ENCODE results near the gene LRRC53. TPM values are rescaled to one million over a fixed set of nuclear protein-coding genes. Genes with fewer than 3 reads are reported as not detected.

Gene LRRC53
- total RNA-seq, 6 experiments from 2014 or later, result not detected

DNA sequence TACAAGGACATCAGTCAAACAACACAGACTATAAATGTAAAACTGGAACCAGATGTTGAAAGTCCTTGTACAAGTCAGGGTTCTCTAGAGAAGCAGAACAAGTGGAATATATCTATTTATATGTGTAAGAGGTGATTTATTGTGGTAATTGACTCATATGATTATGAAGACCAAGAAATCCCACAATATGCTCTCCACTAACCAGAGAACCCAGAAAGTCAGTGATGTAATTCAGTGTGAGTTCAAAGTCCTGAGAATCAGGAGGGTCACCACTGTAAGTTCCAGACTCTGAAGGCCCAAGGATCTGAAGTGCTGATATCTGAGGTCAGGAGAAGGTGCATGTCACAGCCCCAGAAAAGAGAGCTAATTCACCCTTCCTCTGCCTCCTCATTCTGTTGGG lies 57.0 kb downstream of the LRRC53 start:
- H3K4me3 Mint-ChIP-seq, result no peak overlapping the region
- no peaks in the 10 kb centered on the region for H3K36me3 Mint-ChIP-seq (ENCODE audit: low read depth)
- peaks cover 21% of the 10 kb centered on the region for H3K9me3 Mint-ChIP-seq
- DNase-seq, result no peak
- H3K4me1 Mint-ChIP-seq (ENCODE audit: low read depth), result no peaks in the 10 kb centered on the region
- H3K27ac Mint-ChIP-seq, result no peak overlapping the region
- TF ChIP-seq, protein P1, sequence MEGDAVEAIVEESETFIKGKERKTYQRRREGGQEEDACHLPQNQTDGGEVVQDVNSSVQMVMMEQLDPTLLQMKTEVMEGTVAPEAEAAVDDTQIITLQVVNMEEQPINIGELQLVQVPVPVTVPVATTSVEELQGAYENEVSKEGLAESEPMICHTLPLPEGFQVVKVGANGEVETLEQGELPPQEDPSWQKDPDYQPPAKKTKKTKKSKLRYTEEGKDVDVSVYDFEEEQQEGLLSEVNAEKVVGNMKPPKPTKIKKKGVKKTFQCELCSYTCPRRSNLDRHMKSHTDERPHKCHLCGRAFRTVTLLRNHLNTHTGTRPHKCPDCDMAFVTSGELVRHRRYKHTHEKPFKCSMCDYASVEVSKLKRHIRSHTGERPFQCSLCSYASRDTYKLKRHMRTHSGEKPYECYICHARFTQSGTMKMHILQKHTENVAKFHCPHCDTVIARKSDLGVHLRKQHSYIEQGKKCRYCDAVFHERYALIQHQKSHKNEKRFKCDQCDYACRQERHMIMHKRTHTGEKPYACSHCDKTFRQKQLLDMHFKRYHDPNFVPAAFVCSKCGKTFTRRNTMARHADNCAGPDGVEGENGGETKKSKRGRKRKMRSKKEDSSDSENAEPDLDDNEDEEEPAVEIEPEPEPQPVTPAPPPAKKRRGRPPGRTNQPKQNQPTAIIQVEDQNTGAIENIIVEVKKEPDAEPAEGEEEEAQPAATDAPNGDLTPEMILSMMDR (IDR thresholded peaks at IDR 0.05), result no peak
- H3K27me3 Mint-ChIP-seq (ENCODE audit: insufficient read depth), result peaks cover 3% of the 10 kb centered on the region

DNA sequence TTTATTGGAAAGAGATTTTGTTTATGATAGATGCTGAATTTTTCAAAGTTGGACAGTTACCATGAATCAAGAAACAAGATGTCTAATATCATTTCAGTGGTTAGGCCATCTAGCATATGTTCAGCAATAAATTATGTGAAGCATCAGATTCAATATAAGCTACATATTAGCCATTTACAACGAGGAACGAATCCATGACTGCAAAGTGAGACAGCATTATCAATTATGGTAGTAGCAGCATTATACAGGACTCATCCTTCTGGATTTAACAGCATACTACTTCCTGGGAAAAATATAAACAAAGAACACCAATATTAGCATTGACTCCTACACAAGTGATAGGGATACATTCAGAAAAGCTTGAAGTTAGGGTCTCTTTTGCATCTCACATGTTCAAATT lies 59.1 kb downstream of the LRRC53 start:
- Mint-ChIP-seq H3K27me3 (ENCODE audit: insufficient read depth) (peaks cover 3% of the 10 kb centered on the region), H3K9me3 (peaks cover 25% of the 10 kb centered on the region)

DNA sequence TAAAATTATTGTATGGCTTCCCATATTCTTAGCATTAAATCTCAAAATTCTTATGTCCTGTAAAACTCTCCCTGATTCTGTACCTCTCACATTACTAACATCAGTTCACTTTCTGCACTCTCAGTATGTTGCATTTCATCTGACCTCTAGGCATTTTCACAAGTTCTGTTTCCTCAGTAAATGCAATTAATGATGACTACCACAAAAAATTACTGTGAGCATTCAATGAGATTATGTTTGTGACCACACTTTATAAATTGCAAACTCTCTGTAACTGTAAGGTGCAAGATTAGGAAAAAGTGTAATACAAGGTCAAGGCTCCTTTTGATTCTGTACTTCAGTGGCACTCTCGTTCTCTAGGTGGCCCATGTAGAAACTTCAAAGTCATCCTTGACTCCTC lies 60.4 kb downstream of the LRRC53 start:
- Mint-ChIP-seq H3K36me3 (ENCODE audit: low read depth) (no peaks in the 10 kb centered on the region), H3K9me3 (peaks cover 25% of the 10 kb centered on the region), H3K4me3 (no peak overlapping the region), H3K27ac (no peak overlapping the region), H3K4me1 (ENCODE audit: low read depth) (no peaks in the 10 kb centered on the region), H3K27me3 (ENCODE audit: insufficient read depth) (peaks cover 3% of the 10 kb centered on the region)
- DNase-seq, result no peak
- TF ChIP-seq, protein P1 (IDR thresholded peaks at IDR 0.05), result no peak

More for the DNA sequence above, 59.1 kb downstream of the LRRC53 start:
- Mint-ChIP-seq H3K27ac (no peak overlapping the region), H3K36me3 (ENCODE audit: low read depth) (no peaks in the 10 kb centered on the region), H3K4me3 (no peak overlapping the region), H3K4me1 (ENCODE audit: low read depth) (no peaks in the 10 kb centered on the region)
- DNase-seq, result no peak
- TF ChIP-seq, protein P1 (IDR thresholded peaks at IDR 0.05), result no peak

DNA sequence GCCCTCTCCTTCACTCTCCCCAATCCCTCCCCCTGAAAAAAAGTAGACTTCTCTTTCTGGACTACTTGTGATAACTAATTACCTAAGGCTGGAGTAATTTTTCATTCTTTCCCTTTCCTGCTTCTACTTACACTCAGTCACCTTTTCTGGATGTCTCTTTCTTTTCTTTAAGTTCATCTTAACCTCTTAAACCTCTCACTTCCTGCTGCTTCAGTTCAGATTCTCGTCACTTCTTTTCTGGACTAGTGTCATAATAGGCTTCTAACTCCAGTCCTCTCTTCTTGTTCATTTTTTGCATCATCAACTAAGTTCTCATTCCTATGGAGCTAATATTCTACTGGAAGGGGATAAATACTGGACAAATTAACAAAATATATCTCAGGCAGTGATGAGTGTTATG lies 75.4 kb downstream of the LRRC53 start:
- Mint-ChIP-seq H3K4me1 (ENCODE audit: low read depth) (no peaks in the 10 kb centered on the region), H3K9me3 (peaks cover 44% of the 10 kb centered on the region), H3K27me3 (ENCODE audit: insufficient read depth) (no peaks in the 10 kb centered on the region), H3K27ac (no peak overlapping the region), H3K4me3 (no peak overlapping the region), H3K36me3 (ENCODE audit: low read depth) (no peaks in the 10 kb centered on the region; the same call in 1 of the 2 replicates)
- no peak for DNase-seq
- TF ChIP-seq, protein P1 (IDR thresholded peaks at IDR 0.05), result no peak

DNA sequence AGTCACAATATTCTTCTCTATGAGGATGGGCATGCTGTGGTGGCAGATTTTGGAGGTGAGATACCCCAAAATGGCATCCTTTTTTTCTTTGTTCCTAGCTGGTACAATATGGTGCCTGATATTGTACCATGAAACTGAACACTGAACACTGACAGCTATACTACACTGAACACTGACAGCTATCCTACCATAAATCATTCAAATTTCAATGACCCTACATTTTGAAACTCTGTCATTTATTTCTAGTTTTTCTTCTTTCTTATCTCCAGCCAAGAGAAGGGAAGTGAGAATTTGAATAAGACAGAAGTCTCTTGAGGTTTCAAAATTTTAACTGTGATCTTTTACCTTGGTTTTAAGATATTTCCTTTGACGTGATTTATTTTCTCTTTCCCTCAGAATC lies 76.3 kb downstream of the LRRC53 start:
- H3K27me3 Mint-ChIP-seq (ENCODE audit: insufficient read depth), result no peaks in the 10 kb centered on the region
- no peak overlapping the region for H3K4me3 Mint-ChIP-seq
- TF ChIP-seq, protein P1 (IDR thresholded peaks at IDR 0.05), result no peak
- no peaks in the 10 kb centered on the region; the same call in 1 of the 2 replicates for H3K36me3 Mint-ChIP-seq (ENCODE audit: low read depth)
- H3K9me3 Mint-ChIP-seq, result peaks cover 38% of the 10 kb centered on the region
- H3K27ac Mint-ChIP-seq, result no peak overlapping the region
- H3K4me1 Mint-ChIP-seq (ENCODE audit: low read depth), result no peaks in the 10 kb centered on the region
- no peak for DNase-seq

DNA sequence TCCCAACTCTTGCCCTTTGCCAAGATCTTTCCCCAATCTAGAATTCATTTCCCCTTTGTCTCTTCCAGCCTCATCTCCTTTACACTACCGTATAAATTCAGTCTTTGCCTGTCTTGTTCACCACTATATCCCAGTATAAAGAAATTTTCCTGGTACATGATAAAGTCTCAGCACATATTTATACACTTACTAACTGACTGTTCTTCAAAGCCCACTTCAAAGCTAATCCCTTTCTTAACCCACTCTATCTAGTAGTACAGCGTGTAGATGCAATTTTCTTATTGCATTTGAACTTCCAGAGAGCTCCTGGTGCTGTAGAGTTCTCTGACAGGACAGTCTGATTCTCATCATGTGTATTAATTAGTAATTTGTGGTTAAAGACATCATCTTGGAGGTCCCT lies 78.1 kb downstream of the LRRC53 start:
- no peak for DNase-seq
- Mint-ChIP-seq H3K27ac (no peak overlapping the region), H3K36me3 (ENCODE audit: low read depth) (no peaks in the 10 kb centered on the region; the same call in 1 of the 2 replicates), H3K4me1 (ENCODE audit: low read depth) (no peaks in the 10 kb centered on the region), H3K9me3 (peaks cover 40% of the 10 kb centered on the region), H3K27me3 (ENCODE audit: insufficient read depth) (no peaks in the 10 kb centered on the region), H3K4me3 (no peak overlapping the region)
- TF ChIP-seq, protein P1 (IDR thresholded peaks at IDR 0.05), result no peak

Measured in HFFc6 (cell line).